ENCODE measurements around the gene RGL2.
"Not testable (repeated sequence)": the region's sequence is repeated elsewhere in the genome, so short reads cannot be mapped to it uniquely, and the experiment has no call there.

The RGL2 gene

GRCh38 chr6:33298773-33299236 is at the start of gene RGL2:
RGL2 (minus strand) TSS chr6:33298942; CDS start chr6:33298610, 332 bp downstream.
- DNase-seq (ENCODE audit: low read depth), result no peak

- DNase-seq (ENCODE audit: low read depth), result no peak
Measured at GRCh38 chr6:33347816-33348215, 49.1 kb upstream of the RGL2 start.

- not testable (repeated sequence) for DNase-seq (ENCODE audit: low read depth)
Measured at GRCh38 chr6:33346972-33347371, 48.2 kb upstream of the RGL2 start.

GRCh38 chr6:33344701-33345697 is 46.3 kb upstream of the RGL2 start:
- peak; percentile 46 for DNase-seq (ENCODE audit: low read depth)

- DNase-seq (ENCODE audit: low read depth), result no peak
Measured at GRCh38 chr6:33343953-33344611, 45.3 kb upstream of the RGL2 start.

GRCh38 chr6:33343606-33343952 is 44.8 kb upstream of the RGL2 start:
- DNase-seq (ENCODE audit: low read depth), result not testable (repeated sequence)

- no peak for DNase-seq (ENCODE audit: low read depth)
Measured at GRCh38 chr6:33339193-33339592, 40.5 kb upstream of the RGL2 start.

GRCh38 chr6:33336495-33336894 is 37.8 kb upstream of the RGL2 start:
- no peak for DNase-seq (ENCODE audit: low read depth)

- DNase-seq (ENCODE audit: low read depth), result no peak
Measured at GRCh38 chr6:33335916-33336315, 37.2 kb upstream of the RGL2 start.

GRCh38 chr6:33333666-33334065 is 34.9 kb upstream of the RGL2 start:
- no peak for DNase-seq (ENCODE audit: low read depth)

- DNase-seq (ENCODE audit: low read depth), result no peak
Measured at GRCh38 chr6:33330736-33331135, 32.0 kb upstream of the RGL2 start.

- DNase-seq (ENCODE audit: low read depth), result no peak
Measured at GRCh38 chr6:33329058-33329457, 30.3 kb upstream of the RGL2 start.

- no peak for DNase-seq (ENCODE audit: low read depth)
Measured at GRCh38 chr6:33324125-33324524, 25.4 kb upstream of the RGL2 start.

GRCh38 chr6:33323623-33323948 is 24.8 kb upstream of the RGL2 start:
- no peak for DNase-seq (ENCODE audit: low read depth)

GRCh38 chr6:33321227-33321626 is 22.5 kb upstream of the RGL2 start:
- DNase-seq (ENCODE audit: low read depth), result no peak

- peak; percentile 84 for DNase-seq (ENCODE audit: low read depth)
Measured at GRCh38 chr6:33320315-33321181, 21.8 kb upstream of the RGL2 start.

GRCh38 chr6:33319939-33320314 is 21.2 kb upstream of the RGL2 start:
- no peak for DNase-seq (ENCODE audit: low read depth)

- no peak for DNase-seq (ENCODE audit: low read depth)
Measured at GRCh38 chr6:33318426-33319073, 19.8 kb upstream of the RGL2 start.

GRCh38 chr6:33317669-33318425 is 19.1 kb upstream of the RGL2 start, which contains the start of gene ZBTB22:
ZBTB22 (minus strand) TSS chr6:33317744; CDS start chr6:33316916, 828 bp downstream.
- DNase-seq (ENCODE audit: low read depth), result peak; percentile 98

- no peak for DNase-seq (ENCODE audit: low read depth)
Measured at GRCh38 chr6:33317419-33317668, 18.6 kb upstream of the RGL2 start.
